Activated CD4-positive, alpha-beta T cell treated with anti-CD3 and anti-CD28 coated beads, Interleukin-2, amount 50 U/mL, for 16 hours (primary cell): Measurements from ENCODE around the gene GOLIM4.

Experiments
- DNase-seq: peaks from one replicate; pipeline ENCODE4 v3.0.0-alpha.2; 2020

GOLIM4 gene

DNA sequence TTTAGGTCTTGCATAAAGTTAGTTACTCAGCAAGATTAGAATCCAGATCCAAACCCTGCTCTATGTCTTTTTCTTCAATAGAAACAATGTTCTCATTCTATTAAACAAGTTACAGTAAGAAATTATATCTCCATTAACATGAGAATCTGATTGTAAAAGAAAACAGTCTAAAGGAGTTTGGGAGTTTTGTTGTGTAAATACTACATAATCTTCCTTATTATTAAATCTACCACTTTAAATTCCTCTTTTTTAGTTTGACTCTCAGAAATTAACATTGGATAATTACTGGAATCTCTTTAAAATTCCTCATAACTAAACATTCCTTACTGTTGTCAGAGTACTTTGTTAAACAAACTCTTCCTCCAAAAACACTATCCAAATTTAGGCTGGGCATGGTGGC lies 1.7 kb upstream of the GOLIM4 start:
- no peak for DNase-seq

DNA sequence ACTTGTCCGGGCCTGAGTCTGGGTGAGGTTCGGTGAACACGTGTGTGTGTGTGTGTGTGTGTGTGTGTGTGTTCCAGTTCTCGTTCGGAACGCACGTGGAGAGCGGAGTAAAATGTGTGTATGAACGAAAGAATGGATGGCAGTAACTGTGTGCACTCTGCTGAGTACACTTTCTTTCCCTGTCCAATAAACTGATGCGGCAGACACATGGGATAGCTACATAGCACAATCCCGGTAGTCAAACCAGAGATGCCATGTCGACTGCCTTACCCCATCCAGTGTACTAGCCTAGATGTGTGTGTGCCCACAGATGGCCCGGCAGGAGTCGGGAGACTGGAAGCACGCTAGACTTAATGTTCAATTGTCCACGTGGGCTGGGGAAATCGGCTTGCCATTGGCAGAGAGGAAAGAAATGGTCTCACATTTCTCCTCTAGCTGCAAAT lies 507 bp upstream of the GOLIM4 start:
- peak; percentile 21 for DNase-seq

DNA sequence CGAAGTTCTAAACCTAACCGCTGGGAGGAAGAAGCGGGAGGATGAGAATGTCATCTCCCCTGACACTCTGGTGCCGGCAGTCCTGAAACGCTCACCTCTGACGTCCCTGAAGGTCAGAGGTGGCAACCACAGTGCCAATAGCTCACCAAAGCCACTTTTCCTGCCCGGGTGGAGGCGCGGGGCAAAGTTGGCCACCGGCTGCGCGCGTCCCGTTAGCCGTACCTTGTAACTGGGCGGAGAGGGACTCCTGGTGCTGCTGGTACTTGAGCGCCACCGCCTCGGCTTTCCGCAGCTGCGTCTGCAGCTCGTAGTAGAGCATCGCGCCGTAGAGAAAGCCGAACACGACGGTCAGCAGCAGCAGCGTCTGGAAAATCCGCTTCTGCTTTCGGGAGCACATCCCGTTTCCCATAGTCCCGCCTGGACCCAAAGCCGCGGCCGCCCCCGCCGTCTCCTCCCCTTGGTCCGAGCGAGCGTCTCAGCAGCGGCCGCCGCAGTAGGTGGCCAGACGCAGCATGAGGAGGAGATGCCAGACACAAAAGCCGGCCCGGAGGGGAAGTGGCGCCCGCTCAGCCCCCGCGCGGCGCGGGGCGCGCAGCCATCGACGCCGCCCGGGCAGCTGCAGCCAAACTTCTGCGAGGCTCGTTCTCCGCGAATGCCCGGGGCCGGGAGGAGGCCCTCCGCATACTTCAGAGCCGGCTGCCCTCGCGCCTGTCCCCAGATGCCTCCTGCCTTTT lies 680 bp downstream of the GOLIM4 start:
- peak; percentile 50 for DNase-seq

DNA sequence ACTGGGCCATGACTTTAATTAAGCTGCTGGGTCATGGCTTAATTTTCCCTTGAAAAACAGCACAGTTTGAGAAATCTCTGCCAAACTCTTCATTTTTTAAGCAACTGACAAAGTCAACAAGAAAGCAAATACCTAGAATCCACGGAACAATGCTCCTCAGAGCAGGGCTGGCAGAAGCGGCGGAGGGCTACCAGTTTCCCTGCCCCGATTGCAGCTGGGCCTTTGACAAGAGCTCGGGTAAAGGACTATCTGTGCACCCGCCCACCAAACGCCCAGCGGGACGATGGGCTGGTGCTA lies 1.2 kb downstream of the GOLIM4 start:
- no peak for DNase-seq

DNA sequence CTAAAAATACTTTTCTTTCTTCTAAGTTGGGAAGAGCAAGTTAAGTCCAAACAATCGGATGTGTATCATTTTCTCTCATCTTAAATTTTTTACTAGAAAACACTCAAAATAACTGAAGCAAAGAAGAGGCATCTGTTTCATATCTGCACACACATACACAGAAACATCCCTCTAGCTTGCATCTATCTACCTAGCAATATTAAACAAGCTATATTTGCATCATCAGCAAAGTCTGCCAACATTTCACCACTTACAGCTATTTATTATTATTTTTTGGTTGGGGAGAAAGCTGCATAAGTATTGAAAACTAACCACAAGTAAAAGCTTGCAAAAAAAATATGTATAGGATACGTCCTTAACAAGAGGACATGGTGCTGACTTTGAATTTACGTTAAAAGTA lies 1.9 kb downstream of the GOLIM4 start:
- no peak for DNase-seq

DNA sequence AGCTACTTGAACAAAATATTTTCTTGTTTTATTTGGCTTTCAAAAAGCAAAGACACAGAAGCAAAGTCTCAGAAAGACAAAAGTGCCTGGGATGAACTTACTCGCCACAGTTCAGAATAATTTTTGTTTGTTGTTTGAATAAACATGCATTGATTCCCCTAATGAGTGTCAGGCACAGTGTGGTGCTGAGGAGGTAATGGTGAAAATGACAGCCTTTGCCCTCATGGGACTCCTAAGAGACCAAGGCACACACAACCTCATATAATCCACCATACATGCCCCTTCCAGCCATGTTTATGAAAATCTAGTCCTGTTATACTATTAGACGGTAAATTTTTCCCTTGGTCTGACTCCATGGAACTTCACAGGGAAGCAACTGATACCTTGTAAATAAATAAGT lies 2.5 kb downstream of the GOLIM4 start:
- DNase-seq = no peak

DNA sequence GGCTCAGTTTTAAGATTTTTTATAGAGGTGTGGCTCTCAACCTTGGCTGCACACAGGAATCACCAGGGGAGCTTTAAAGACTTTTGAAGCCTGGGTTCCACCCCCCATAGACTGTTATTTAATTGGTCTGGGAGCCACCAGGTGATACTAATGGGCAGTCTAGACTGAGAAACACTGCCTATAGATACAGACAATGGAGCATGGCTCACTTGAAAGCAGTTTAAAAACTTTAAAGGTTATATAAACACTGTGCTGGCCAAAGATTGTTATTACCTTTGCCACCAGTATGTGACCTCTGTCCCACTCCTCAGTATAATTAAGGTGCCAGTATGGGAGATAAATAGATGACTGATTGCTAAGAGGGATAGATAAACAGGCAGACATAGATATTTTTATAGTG lies 3.8 kb downstream of the GOLIM4 start:
- no peak for DNase-seq

DNA sequence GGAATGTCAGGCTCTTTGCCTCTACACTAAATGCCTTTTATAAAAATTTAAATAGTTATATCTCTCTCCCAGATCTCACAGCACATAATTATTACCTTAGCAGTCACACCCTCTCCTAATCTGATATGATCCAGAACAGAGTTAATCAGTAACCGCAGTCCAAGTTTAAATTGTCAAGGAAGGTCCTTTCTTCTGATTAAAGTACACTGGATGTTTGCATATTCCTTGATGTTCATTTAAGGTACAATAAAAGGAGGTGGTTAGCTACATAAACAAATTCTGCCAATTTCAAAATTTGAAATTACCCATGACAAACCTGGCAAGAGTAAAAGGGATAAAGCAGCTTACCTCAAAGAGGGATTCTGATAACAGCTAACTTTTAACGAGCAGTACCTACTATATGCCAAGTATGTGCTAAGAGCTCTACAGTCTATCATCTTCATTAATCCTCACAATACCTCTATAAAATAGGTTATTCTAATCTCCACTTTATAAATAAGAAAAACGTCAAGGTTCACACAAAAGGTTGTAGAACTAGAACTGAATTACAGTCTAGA lies 4.3 kb downstream of the GOLIM4 start:
- DNase-seq = no peak

DNA sequence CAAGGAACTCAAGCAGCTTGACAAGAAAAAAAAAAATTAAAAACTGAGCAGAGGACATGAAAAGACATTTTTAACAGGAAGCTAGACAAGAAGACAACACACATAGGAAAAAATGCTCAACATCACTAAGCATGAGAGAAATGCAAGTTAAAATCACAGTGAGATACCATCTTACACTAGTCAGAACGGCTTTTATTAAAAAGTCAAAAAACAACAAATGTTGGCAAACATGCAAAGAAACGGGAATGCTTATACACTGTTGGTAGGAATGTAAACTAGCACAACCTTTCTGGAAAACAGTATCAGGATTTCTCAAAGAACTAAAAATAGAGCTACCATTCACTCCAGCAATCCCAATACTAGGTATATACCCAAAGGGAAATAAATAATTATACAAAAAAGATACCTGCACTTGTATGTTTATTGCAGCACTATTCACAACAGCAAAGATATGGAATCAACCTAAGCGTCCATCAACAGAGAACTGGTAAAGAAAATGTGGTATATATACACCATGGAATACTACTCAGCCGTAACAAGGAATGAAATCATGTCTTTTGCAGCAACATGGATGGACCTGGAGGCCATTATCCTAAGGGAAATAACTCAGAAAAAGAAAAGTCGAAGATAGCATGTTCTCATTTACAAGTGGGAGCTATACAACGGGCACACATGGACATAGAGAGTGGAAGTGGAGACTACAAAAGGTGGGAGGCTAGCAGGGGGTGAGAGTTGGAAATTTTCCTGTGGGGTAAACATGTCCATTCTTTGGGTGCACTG lies 5.2 kb downstream of the GOLIM4 start:
- DNase-seq = no peak

DNA sequence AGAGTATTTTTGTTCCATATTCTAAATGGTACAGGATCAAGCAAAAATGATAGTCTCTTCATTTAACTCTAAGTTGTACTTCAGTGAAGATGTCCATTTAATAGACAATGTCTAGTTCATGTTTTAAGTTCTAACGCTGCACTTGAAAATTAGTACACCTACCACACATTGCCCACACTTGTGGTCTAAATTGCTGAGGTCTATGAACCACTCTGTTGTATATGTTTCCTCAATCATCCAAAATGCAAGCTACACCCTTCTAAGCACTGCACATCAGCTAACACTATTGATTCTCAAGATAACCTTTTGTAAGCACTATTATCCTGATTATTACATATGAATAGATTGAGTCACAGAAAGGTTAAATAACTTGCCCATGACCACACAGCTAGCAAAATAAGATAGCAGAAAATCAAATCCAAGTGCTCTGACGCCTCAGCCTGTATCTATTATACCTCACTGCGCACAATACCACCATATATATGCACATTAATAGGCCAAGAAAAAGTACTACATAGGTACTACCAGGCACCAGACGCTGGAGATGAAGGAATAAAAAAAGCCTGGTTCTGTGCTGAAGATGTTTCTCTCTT lies 6.4 kb downstream of the GOLIM4 start:
- DNase-seq = no peak

DNA sequence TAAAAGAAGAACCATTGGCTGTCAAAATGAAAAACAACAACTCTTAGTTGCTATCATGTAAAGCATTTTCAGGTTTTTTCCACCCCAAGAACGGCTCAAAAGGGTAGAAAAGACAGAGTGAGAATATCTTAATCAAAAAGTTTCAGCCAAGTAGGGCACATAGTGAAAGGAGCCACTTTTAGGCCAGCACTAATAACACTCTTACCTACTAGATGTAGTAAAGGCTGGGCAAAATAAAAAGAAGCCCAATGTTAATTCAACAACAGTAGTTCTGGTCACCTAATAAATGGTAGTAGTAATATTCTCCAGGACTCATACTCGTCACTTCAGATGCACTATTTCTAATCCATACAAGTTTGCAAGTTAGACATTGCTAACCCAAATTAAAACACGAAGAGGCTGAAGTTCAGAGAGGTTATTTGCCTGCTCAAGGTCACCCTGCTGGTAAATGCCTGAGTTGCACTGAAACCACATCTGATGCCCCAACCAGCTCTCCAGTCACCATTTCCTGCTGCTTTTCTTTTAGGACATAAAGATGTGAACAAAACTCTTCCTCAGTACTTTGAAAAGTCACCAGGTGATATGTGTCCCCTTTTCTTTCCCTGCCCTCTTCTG lies 7.5 kb downstream of the GOLIM4 start:
- DNase-seq = peak; percentile 25

DNA sequence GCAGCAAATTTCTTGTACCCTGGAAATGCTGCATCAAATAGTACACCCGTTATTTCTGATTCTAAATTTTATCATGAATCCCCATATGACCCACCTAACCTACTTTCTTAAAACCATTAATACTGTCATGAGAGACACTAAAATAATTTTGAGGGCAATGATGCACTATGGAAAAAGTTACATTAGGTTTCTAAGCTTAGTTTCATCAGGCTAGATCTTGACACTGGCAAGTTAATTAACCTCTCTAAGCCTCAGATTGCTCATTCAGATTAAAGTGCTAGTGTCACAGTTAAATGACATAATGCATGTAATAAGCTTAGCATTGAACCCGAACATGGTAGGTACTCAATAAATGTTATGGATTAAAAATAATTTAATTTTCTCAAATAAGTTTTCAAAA lies 8.2 kb downstream of the GOLIM4 start:
- no peak for DNase-seq

DNA sequence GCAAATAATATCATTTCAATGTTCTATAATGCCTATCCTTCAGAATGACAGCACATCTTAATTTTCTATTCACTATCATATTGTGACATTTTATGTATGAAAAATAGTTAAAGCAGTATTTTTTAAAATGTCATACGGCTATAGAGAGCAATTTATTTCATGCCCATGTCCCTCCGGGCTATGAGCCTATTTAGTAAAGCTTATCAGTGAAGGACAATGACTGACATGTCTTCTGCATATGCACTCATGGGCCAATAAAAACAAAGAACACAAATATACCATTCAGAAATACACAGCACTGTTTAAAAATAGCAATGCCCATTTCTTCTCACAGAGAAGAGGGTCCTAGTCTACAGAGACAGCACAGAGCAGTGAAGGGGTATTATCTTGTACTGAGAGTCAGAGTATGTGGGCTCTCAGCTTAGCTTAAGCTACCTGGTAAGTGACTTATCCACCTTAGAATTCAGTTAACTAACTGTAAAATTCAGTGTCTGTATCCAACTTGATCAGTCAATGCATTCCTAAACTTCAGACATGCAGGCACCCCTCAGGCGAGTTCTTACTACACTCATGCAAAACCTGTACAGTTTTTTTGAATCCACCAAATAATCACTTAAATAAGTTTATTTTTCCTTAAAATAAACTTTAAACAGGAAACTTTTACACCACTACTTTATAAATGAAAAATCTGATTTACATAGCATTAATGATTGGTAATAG lies 9.0 kb downstream of the GOLIM4 start:
- DNase-seq = no peak

DNA sequence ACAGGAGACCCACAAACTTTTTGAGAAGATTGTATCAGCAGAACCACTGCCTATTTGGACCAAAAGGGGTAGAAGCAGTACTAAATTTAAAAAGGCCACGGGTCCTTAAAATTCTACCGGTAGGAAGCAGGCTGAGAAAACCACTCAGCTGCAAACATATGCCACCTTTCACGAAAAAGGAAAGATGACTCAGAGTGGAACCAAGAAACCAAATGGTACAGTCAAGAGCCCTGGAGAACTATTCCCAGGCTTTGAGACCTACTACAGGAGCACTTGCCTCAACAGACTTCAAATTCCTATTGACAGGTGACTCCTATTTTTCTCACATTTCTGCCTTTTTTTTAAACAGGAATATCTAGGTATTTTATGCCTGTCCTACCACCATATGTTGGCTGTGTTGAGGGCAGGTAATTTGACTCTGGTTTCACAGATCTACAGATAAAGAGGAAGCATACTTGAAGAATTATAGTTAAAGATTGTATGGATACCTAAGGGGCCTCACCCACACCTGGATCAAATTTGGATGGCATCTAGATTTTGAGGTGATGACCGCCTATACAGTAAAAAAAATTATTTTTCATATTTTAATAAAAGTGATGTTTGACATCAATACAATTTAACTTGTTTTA lies 10.1 kb downstream of the GOLIM4 start:
- DNase-seq = peak; percentile 32

DNA sequence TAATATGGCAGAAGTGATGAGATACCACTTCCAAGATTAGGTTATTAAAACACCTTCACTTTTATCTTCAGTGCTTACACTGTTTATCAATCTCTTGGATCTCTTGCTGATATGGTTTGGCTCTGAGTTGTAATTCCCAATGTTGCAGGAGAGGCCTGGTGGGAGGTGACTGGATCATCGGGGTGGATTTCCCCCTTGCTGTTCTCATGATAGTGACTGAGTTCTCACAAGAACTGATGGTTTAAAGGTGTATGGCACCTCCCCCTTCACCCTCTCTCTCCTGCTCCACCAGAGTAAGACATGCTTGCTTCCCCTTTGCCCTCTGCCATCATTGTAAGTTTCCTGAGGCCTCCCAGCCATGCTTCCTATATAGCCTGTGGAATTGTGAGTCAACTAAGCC lies 11.8 kb downstream of the GOLIM4 start:
- no peak for DNase-seq

DNA sequence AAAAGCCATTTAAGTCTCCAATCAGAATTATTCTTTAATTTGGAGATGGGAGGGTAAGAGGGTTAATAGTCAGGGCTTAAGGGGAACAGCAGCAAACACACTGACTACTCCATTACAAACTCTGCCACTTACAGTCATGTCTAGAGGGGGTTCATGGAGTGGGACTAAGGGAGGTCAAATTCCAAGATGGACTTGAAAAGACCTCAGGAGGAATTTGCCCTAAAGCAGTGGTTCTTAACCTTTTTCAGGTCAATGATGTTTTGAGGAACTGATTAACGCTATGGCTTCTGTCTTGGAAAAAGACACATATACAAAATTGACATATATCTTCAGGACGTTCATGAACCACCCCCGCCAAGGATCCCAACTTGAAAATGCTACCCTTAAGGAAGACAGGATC lies 13.9 kb downstream of the GOLIM4 start:
- no peak for DNase-seq

DNA sequence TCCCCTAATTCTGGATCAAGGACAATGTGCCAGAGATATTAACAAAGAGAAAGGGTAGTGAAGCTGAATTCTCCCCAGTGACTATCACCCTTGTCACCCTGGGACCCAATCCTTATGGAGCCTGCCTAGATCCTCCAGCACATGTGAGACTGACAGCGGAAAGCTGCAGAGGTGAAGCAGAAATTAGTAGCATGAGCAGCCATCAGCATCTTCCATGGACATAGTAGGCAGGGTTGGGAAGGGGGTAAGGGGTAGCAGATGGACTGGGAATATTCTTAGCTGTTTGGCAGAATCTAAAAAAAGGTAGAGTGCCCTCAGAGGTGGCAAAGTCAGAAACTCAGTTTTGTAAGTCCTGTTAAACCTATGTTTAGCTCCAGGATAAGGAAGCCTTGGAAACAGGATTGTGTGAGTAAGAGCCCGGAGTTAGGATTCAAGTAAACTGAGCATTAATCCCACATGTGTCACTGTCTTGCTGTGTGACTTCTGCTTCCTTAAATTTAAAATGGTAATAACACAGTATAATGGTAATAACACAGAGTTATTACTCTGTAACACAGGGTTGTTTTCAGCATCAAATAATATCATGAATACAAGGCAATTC lies 14.5 kb downstream of the GOLIM4 start:
- no peak for DNase-seq

DNA sequence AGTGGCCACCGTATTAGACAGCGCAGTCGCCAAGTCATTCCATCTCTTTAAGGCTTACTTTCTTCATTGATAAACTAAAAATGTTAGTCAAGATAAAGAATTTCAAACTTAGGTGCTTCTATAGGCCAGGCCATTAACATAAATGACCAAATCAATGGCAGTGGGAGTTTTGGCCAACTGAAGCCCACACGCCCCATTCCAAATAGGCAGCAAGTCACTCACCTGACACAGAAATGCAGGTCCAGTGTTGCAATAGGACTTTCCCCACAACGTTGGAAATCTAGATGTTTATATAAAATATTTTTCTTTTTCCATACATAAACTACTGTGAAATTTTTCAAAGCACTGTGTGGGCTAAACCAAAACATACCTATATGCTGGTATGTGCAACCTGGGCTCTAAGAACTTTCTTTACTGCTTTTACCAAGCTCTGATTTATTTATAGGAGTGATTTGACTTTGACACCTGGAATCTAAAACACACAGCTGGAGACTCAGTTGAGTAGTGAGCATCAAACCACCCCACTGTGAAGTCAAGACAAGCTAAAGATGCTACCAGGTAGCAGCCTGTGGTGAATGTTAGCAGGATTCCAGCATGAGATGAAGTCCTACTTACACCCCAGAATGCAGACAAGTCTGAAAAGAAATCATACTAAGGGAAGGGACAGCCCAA lies 15.1 kb downstream of the GOLIM4 start:
- DNase-seq = no peak

DNA sequence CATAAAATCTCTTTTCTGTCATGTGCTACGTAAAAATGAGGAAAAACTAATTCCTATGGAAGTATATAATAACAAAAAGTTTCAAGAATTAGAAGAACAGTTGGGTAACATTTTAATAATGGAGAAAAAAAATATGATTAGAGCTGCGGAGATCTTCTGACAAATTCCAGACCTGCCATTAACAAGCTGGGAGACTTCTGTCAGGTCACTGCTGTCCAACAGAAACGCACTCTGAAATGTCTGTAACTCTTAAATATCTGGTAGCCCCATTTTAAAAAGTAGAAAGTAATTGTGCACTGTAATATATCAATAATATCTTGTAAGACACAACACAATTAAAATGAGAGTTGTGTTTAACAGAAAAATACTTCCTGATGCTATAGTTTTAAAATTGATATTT lies 15.7 kb downstream of the GOLIM4 start:
- DNase-seq = no peak

DNA sequence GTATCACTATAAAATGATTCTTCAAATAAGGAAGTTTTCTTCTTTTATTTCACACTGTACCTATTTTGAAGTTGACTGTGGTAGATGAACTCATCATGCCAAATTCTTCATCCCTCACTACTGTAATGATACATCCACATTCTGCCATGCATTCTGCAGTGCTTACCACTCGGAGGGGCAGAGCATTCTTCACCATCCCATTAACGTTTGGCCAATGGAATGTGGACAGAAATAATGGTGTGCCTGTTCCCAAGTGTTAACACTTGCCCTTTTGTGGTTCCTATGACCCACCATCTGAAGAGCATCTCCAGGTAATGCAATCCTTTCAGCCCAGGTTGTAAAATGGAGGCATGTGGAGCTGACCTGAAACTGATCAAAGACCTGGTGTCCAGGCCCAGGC lies 18.6 kb downstream of the GOLIM4 start:
- DNase-seq = no peak

DNA sequence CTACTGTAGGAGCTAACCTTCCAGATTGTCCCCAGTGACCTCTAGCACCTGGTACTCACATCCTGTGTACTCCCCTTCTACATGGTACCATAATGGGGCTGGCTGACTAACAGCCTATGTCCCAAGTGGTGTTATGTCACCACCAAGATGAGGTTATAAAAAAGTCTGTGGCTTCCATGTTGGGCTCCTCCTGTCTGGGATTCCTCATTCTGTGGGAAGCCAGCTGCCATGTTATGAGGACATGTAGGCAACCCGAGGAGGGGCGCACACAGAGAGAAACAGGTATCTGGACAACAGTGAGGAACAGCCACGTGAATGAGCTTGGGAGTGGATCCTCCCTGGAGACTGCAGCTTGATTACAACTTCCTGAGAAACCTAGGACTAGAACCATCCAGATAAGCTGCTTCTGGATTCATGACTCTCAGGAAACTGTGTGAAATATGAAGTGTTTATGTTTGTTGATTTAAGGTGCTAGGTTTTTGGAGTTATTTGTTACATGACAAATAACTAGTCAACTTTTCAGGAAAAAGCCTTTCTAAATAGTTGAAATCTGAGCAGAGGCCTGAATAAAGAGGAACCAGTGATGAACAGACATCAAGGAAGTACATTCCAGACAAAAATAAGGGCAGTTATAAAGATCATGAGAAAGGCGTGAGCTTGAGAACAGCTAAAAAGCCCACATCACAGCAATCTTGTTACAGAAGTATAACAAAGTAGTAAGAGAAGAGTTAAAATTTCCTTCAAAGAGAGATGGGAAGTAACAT lies 21.7 kb downstream of the GOLIM4 start:
- DNase-seq = no peak
